NCI-H1436 (cell line): ENCODE results near the gene HMGXB4.

Experiments used
- DNase-seq: peaks from one replicate; lab custom pipeline; 2025; lab: John Stamatoyannopoulos, UW

Gene HMGXB4

GRCh38 chr22:35258191-35258988 is 1.1 kb downstream of the HMGXB4 start:
- DNase-seq = no peak

GRCh38 chr22:35264986-35265385 is 7.7 kb downstream of the HMGXB4 start:
- DNase-seq = no peak

DNA sequence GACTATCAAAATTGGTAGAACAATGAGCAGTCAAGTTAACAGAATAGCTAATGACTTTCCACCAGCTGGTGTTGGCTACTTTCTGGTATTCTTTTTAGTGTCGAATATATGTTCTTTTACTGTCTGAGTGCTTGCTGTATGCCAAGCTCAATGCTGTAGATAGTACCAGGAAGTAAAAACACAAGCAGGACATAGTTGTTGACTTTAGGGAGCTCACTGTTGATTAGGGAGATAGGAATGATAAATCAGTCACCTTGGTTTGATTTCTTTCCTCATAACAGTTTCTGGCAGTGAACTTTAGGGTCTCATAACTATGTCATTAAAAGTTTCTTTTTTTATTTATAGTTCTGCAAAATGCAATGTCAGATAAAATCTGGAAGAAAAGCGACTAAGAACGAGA is 9.0 kb downstream of the HMGXB4 start:
- DNase-seq = no peak

GRCh38 chr22:35269630-35270029 is 12.3 kb downstream of the HMGXB4 start:
- DNase-seq = no peak

DNA sequence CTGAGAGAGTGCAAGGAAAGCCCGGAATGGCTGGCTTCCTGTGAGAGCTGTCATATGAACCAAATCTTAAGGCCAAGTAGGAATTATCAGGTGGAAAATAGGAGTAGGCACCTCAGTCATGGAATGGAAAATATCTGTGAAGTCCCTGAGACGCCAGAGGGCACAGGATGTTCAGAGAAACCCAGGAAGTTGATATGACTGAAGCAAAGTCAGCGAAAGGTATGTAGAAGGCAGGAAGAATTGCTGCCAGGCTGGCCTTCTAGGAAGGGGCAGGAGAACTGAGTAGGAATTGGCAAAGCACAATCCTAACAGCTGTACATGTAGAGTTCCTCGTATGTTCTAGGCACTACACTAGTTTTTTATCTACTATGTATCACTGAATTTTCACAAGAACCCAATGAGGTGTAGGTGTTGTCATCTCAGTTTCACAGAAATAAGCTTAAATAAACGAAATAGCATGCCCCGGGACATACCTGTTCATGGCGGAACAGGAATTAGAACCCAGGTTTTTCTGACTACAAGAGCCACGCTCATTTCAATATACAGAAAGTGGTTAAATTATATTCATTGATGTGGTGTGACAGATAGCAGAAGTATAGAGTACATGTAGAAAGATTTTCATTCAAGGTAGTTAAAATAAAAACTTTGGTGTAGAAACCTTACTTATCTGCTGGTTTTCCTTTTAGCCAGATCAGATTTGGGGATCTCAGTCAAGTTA is 17.0 kb downstream of the HMGXB4 start:
- no peak for DNase-seq

DNA sequence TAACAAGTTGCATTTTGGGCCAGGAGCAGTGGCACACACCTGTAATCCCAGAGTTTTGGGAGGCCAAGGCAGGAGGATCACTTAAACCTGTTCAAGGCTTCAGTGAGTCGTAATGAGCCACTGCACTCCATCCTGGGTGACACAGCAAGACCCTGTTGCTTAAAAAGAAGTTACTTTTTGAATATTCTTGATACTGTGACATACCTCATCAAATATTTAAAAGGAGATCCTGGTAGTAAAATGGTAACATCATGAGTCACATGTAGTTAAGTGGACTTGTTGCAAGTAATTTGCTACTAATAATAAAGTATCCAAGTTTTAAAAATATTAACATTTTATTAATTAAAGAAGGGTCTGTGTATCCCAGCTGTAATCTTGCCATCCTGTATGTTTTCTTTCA is 18.3 kb downstream of the HMGXB4 start:
- DNase-seq = no peak

GRCh38 chr22:35276019-35276418 is 18.7 kb downstream of the HMGXB4 start:
- DNase-seq = no peak

- no peak for DNase-seq
These were observed 30.8 kb downstream of the HMGXB4 start for GRCh38 chr22:35288116-35288515.

DNA sequence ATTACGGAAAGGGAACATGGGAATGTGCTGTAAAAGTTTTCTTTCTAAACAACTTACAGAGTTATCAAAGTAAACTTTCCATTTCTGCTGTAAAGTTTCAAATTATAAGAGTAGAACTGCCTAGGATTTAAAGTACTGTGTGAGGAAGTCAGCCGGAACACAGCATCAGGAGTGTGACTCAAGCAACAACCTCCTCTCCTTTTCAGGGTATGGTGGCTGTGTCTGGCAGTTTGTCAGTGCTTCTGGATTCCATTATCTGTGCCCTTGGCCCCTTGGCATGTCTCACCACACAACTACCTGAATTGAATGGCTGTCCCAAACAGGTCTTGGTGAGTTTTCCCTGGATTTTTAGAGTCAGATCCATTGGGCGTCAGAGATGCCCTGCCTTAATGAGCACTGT is 35.5 kb downstream of the HMGXB4 start:
- no peak for DNase-seq

DNA sequence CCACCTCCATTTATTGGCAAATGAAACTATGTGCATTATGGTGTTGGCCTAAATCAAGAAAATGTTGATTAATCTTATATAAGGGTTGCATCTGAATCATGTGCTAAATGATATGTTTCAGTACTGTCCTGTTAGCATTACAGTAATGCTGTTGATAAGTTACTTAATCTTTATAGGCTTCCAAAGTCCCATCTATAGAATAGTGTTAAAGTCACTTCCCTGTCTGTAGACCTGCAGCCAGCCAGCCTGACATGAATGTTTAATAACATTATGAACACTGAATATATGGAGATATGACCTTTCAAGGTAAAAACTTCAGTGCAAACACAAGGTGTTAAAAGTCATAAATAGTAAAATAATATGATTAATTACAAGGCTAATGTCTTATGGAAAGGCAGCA is 38.8 kb downstream of the HMGXB4 start:
- no peak for DNase-seq

- DNase-seq = no peak
These were observed 42.0 kb downstream of the HMGXB4 start for GRCh38 chr22:35299217-35299672.

- peak; percentile 95 for DNase-seq
These were observed 42.6 kb downstream of the HMGXB4 start, which contains the start of gene TOM1 for GRCh38 chr22:35299673-35300499. Gene TOM1 (plus strand): TSS chr22:35299894. CDS start chr22:35299929, 35 bp downstream.

DNA sequence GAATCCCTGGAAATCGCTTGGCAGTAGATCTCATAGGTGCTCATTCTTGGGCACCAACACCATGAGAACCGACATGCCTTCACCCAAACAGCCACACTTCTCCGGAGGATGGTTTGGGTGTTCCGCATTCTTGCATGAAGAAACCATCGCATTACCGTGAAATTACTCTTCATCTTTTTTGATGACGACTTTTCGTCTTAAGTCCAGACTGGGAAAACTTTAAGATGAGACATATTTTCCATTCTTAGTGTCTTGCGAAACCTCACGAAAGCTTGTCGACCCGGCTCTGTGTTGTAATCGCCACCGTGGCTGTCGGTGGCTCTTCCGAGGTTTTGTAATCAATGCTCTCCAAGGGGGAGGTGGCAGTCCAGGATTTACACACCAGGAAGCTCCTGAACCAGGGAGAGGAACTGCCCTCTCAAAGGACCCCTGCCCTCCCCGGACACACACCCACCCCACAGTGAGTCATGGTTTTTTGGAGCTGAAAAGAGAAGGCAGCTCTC is 44.1 kb downstream of the HMGXB4 start:
- no peak for DNase-seq

DNA sequence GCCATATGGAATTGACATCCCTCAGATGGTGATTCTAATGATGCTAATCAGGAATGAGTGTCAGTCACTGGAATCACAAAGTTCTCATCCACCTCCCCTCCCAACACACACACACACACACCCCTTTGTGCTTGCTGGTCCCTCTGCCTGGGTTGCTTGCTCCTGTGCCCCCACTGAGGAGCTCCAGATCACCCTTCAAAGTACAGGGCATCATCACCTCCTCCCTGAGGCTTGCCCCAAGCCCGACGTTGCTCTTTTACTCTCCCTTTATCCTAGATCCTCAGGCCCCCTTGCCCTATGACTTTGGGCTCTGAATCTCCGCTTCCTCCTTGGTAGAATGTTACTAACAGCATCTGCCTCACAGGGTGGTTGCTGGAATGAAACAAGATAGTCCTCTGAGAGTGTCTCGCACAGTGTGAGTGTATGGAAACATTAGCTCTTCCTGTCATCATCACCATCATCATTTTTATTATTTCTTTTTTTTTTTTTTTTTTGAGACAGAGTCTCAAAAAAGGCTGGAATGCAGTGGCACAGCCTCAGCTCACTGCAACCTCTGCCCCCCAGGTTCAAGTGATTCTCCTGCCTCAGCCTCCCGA is 45.8 kb downstream of the HMGXB4 start:
- no peak for DNase-seq

DNA sequence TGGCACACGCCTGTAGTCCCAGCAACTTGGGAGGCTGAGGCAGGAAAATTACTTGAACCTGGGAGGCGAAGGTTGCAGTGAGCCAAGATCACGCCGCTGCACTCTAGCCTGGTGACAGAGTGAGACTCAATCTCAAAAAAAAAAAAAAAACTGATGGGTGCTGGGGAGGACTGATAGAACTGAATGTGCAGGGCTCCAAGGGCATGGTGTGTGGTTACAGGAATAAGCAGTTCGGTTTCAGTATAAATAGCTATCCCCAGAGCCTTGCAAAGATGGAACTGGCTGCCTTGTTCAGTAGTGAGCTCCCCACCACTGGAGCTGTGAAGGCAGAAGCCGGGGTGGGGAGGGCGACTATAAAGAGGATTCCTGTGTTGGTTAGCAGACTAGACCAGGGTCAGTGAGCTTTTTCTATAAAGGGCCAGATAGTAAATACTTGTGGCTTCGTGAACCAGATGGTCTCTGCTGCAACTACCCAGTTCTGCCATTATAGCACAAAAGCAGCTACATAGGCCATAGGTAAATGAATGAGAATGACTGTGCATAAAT is 48.3 kb downstream of the HMGXB4 start:
- DNase-seq = no peak

GRCh38 chr22:35306350-35306967 is 49.2 kb downstream of the HMGXB4 start:
- DNase-seq = no peak

GRCh38 chr22:35307372-35307771 is 50.1 kb downstream of the HMGXB4 start:
- no peak for DNase-seq

- no peak for DNase-seq
These were observed 50.6 kb downstream of the HMGXB4 start for GRCh38 chr22:35307892-35308291.

DNA sequence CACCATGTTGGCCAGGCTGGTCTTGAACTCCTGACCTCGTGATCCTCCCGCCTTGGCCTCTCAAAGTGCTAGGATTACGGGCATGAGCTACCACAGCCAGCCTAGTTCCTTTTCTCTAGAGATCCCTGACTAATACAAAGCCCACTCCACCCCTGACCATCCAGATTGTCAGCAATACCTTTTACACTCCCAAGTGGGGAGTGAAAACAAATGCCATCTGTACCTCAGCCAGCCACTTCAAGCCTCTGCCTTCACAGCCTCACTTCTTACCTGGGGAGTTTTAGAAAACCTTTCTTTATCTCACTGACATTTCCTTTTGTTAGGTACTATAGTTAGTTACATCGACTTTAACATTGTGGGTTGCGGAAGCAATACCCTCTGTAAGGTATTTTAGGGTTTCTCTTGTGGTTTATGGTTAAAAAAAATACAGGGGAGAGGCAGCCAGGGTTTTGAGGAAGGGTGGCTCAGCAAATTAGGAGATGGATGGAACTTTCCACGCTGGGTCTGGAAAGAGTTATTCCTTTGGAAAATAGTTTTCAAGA is 51.3 kb downstream of the HMGXB4 start:
- no peak for DNase-seq
